PC-3 (cell line): ENCODE measurements around the gene USP9Y. TPM values are rescaled to one million over a fixed set of nuclear protein-coding genes. Genes with fewer than 3 reads are reported as not detected.
"Not testable (repeated sequence)": the region's sequence is repeated elsewhere in the genome, so short reads cannot be mapped to it uniquely, and the experiment has no call there.

Experiments
- ATAC-seq: fragments of 200-7000 bp; cut with Tn5 transposase; 2 replicates; pipeline ENCODE4 v1.9.1; 2020; ENCODE audit warnings: mild to moderate bottlenecking, moderate library complexity
- BruUV-seq: library from RNA; stranded (reverse); fragments of 400-500 nt; replicated peaks from 2 replicates; lab custom pipeline; 2021; lab: Mats Ljungman, UMichigan
- CTCF ChIA-PET: fragments of 300-600 bp; sonication (Branson Sonifier 250); formaldehyde crosslinking; loops from one replicate; lab custom pipeline; 2022; ENCODE audit warnings: antibody characterized with exemption; lab: Charles Lee
- POLR2A ChIA-PET: fragments of 300-600 bp; sonication (Branson Sonifier 250); formaldehyde crosslinking; loops from one replicate; lab custom pipeline; 2022; ENCODE audit warnings: antibody characterized with exemption; ENCODE audit not compliant: unreplicated experiment; lab: Charles Lee
- DNase-seq: peaks from one replicate; pipeline ENCODE4 v3.0.0-alpha.2; 2015
- H2AFZ ChIP-seq: fragments of 300-600 bp; sonication (generic); 2 replicates; pipeline ENCODE4 v1.6.0; 2016; ENCODE audit warnings: antibody characterized with exemption, low read length
- H3F3A ChIP-seq: fragments of 300-600 bp; sonication (generic); one replicate; pipeline ENCODE4 v1.6.0; 2017; ENCODE audit warnings: antibody characterized with exemption, low read length, control low read depth, mild to moderate bottlenecking; ENCODE audit not compliant: unreplicated experiment
- H3K27ac ChIP-seq: fragments of 300-600 bp; sonication (generic); 2 replicates; pipeline ENCODE4 v1.5.1; 2016; ENCODE audit warnings: mild to moderate bottlenecking, low read length
- H3K27me3 ChIP-seq: fragments of 300-600 bp; sonication (generic); 2 replicates; pipeline ENCODE4 v1.6.1; 2016; ENCODE audit warnings: low read length, mixed read lengths
- H3K36me3 ChIP-seq: fragments of 300-600 bp; sonication (generic); 2 replicates; pipeline ENCODE4 v1.6.1; 2016; ENCODE audit warnings: low read depth, mixed run types, low read length, mixed read lengths
- H3K4me1 ChIP-seq: fragments of 300-600 bp; sonication (generic); 2 replicates; pipeline ENCODE4 v1.5.1; 2016; ENCODE audit warnings: low read length; ENCODE audit not compliant: insufficient read depth
- H3K4me2 ChIP-seq: fragments of 300-600 bp; sonication (generic); 2 replicates; pipeline ENCODE4 v1.6.0; 2016; ENCODE audit warnings: low read length
- H3K4me3 ChIP-seq: fragments of 300-600 bp; sonication (generic); 2 replicates; pipeline ENCODE4 v1.5.1; 2016; ENCODE audit warnings: mild to moderate bottlenecking, low read length, mixed read lengths
- H3K79me2 ChIP-seq: fragments of 300-600 bp; sonication (generic); 2 replicates; pipeline ENCODE4 v1.6.1; 2017; ENCODE audit warnings: low read length, mixed read lengths
- H3K9ac ChIP-seq: fragments of 300-600 bp; sonication (generic); 2 replicates; pipeline ENCODE4 v1.6.0; 2016; ENCODE audit warnings: mild to moderate bottlenecking, low read length
- H3K9me2 ChIP-seq: fragments of 300-600 bp; sonication (generic); replicated peaks from 2 replicates; pipeline ENCODE4 v1.6.1; 2016; ENCODE audit warnings: mixed run types, low read length, mixed read lengths
- H3K9me3 ChIP-seq: fragments of 300-600 bp; sonication (generic); 2 replicates; pipeline ENCODE4 v1.6.1; 2016; ENCODE audit warnings: low read length, mixed read lengths
- H4K20me1 ChIP-seq: fragments of 300-600 bp; sonication (generic); 2 replicates; pipeline ENCODE4 v1.6.1; 2016; ENCODE audit warnings: low read length, mixed read lengths
- CTCF ChIP-seq: fragments of 300-600 bp; sonication (generic); conservative IDR thresholded peaks from 2 replicates; pipeline ENCODE4 v1.5.1; 2017; ENCODE audit warnings: antibody characterized with exemption, low read depth, mild to moderate bottlenecking, low read length
- EZH2 ChIP-seq: fragments of 300-600 bp; sonication (generic); IDR thresholded peaks from one replicate; pipeline ENCODE4 v1.6.1; 2017; ENCODE audit warnings: antibody characterized with exemption, mild to moderate bottlenecking, low read length; ENCODE audit not compliant: unreplicated experiment
- EZH2phosphoT487 ChIP-seq: fragments of 300-600 bp; sonication (generic); IDR thresholded peaks from 2 replicates; pipeline ENCODE4 v1.6.1; 2018; ENCODE audit warnings: mild to moderate bottlenecking, antibody characterized with exemption, low read length, borderline replicate concordance
- intact Hi-C: fragments of 100-400 bp; cut with micrococcal nuclease; formaldehyde crosslinking; loops from 2 replicates; pipeline ENCODE4 v1.9.0; 2023
- total RNA-seq: library from RNA; depleted of rRNA; stranded (reverse); fragments of >200 nt; gene quantifications from 2 replicates; pipeline ENCODE4 v1.2.3, GENCODE V29; 2014

USP9Y gene
- total RNA-seq, 1 experiment from 2014 or later = not detected

- Histone ChIP-seq H2AFZ (no peak overlapping the region), H3K9ac (no peak overlapping the region), H4K20me1 (no peaks in the 10 kb centered on the region), H3K9me3 (no peaks in the 10 kb centered on the region), H3K9me2 (no peaks in the 10 kb centered on the region), H3K27ac (no peak overlapping the region), H3K27me3 (no peaks in the 10 kb centered on the region), H3K4me1 (no peaks in the 10 kb centered on the region), H3K4me3 (no peak overlapping the region), H3F3A (no peaks in the 10 kb centered on the region), H3K36me3 (no peaks in the 10 kb centered on the region), H3K79me2 (no peaks in the 10 kb centered on the region), H3K4me2 (no peak overlapping the region)
- DNase-seq = no peak
- no peak for ATAC-seq
- no peak for TF ChIP-seq EZH2phosphoT487
- TF ChIP-seq CTCF = no peak
- TF ChIP-seq EZH2 = no peak
- intact Hi-C loops = no loop called here
- no TSS peak for BruUV-seq
- POLR2A ChIA-PET = no interaction called here
- CTCF ChIA-PET = no interaction called here
Observed at GRCh38 chrY:12661745-12662681, 39.0 kb upstream of the USP9Y start.

GRCh38 chrY:12662745-12663591 is 38.1 kb upstream of the USP9Y start:
- no peak overlapping the region for H3K9ac ChIP-seq
- ChIA-PET CTCF (no interaction called here), POLR2A (no interaction called here)
- H3K9me2 ChIP-seq = no peaks in the 10 kb centered on the region
- H3K4me1 ChIP-seq = no peaks in the 10 kb centered on the region
- ATAC-seq (no peak), DNase-seq (no peak)
- H2AFZ ChIP-seq = no peak overlapping the region
- no peaks in the 10 kb centered on the region for H4K20me1 ChIP-seq
- intact Hi-C loops = no loop called here
- H3K36me3 ChIP-seq = no peaks in the 10 kb centered on the region
- no TSS peak for BruUV-seq
- no peaks in the 10 kb centered on the region for H3K79me2 ChIP-seq
- no peak overlapping the region for H3K4me3 ChIP-seq
- no peaks in the 10 kb centered on the region for H3K27me3 ChIP-seq
- TF ChIP-seq CTCF (no peak), EZH2phosphoT487 (no peak), EZH2 (no peak)
- no peak overlapping the region for H3K27ac ChIP-seq
- H3F3A ChIP-seq = no peaks in the 10 kb centered on the region
- H3K9me3 ChIP-seq = no peaks in the 10 kb centered on the region
- no peak overlapping the region for H3K4me2 ChIP-seq

GRCh38 chrY:12663845-12664244 is 37.2 kb upstream of the USP9Y start:
- BruUV-seq, H3K79me2 ChIP-seq, POLR2A ChIA-PET, H3K36me3 ChIP-seq, H3F3A ChIP-seq, H3K27ac ChIP-seq, H3K9me2 ChIP-seq, H3K9ac ChIP-seq, H3K9me3 ChIP-seq, H4K20me1 ChIP-seq, H3K4me3 ChIP-seq, H3K4me1 ChIP-seq, H2AFZ ChIP-seq, CTCF ChIA-PET, DNase-seq, ATAC-seq, H3K27me3 ChIP-seq, intact Hi-C loops, H3K4me2 ChIP-seq: not testable (repeated sequence)
